Measurements from ENCODE around the gene MELK. TPM values are rescaled to one million over a fixed set of nuclear protein-coding genes. Genes with fewer than 3 reads are reported as not detected.
"Not testable (repeated sequence)": the region's sequence is repeated elsewhere in the genome, so short reads cannot be mapped to it uniquely, and the experiment has no call there.

Gene MELK
- total and polyA plus RNA-seq, 7 donors, result 1.2 to 10.8 (median 3.8) TPM; not detected in 3

DNA sequence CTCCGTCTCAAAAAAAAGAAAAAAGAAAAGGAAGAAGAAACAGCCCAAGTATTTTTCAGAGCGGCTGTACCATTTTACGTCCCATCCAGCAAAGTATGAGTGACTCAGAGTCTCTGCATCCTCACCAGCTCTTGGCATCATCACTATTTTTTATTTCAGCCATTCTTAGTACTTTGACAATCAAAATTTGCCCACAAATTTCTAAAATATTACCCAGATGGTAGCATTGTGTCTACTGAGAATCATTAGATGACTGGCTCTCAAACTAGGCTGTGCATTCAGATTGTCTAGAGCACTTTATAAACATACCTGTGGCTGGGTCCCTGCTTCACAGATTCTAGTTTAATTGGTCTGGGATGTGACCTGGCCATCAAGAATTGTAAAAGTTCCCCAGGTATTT is 21.6 kb upstream of the MELK start:
- no peaks in the 10 kb centered on the region for H3K36me3 ChIP-seq
- no peak for DNase-seq
- H3K27me3 ChIP-seq, result no peaks in the 10 kb centered on the region
- H3K4me3 ChIP-seq, result no peak overlapping the region
- H3K9me3 ChIP-seq, result no peaks in the 10 kb centered on the region
- WGBS, 2 donors, result 91 to 96% methylated on average over 3 of the region's 3 CpGs
- H3K27ac ChIP-seq, result no peak overlapping the region
- TF ChIP-seq POLR2AphosphoS5 (IDR thresholded peaks at IDR 0.05), result no peak
- no peak for TF ChIP-seq EP300 (IDR thresholded peaks at IDR 0.05)
- TF ChIP-seq POLR2A (IDR thresholded peaks at IDR 0.05), result no peak
- TF ChIP-seq, protein P1, sequence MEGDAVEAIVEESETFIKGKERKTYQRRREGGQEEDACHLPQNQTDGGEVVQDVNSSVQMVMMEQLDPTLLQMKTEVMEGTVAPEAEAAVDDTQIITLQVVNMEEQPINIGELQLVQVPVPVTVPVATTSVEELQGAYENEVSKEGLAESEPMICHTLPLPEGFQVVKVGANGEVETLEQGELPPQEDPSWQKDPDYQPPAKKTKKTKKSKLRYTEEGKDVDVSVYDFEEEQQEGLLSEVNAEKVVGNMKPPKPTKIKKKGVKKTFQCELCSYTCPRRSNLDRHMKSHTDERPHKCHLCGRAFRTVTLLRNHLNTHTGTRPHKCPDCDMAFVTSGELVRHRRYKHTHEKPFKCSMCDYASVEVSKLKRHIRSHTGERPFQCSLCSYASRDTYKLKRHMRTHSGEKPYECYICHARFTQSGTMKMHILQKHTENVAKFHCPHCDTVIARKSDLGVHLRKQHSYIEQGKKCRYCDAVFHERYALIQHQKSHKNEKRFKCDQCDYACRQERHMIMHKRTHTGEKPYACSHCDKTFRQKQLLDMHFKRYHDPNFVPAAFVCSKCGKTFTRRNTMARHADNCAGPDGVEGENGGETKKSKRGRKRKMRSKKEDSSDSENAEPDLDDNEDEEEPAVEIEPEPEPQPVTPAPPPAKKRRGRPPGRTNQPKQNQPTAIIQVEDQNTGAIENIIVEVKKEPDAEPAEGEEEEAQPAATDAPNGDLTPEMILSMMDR (IDR thresholded peaks at IDR 0.05), result no peak
- H3K4me1 ChIP-seq, result no peaks in the 10 kb centered on the region
- intact Hi-C loops (cut with DNase I), result no loop called here

DNA sequence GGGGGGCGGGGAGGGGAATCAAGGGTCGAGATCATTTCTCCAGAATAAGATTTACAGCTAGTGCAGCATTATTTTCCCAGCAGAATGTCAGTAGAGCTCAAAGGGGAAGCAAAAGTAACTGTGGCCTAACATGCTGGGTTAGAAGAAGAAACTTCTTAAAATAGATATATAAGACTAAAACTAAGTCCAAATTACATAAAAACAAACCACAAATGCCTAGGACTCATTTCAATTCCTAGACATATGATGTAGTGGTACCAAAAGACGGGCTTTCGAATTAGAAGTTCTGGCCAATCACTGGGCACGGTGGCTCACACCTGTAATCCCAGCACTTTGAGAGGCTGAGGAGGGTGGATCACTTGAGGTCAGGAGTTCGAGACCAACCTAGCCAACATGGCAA is 20.8 kb upstream of the MELK start:
- H3K4me3 ChIP-seq, result no peak overlapping the region
- H3K27me3 ChIP-seq, result no peaks in the 10 kb centered on the region
- no peaks in the 10 kb centered on the region for H3K9me3 ChIP-seq
- H3K27ac ChIP-seq, result no peak overlapping the region
- 85 to 87% methylated on average over 6 of the region's 6 CpGs for WGBS, 2 donors
- DNase-seq, result no peak
- no peaks in the 10 kb centered on the region for H3K4me1 ChIP-seq
- TF ChIP-seq POLR2AphosphoS5 (IDR thresholded peaks at IDR 0.05) (no peak), EP300 (IDR thresholded peaks at IDR 0.05) (no peak), POLR2A (IDR thresholded peaks at IDR 0.05) (no peak)
- TF ChIP-seq, protein P1 (IDR thresholded peaks at IDR 0.05), result no peak
- no peaks in the 10 kb centered on the region for H3K36me3 ChIP-seq
- intact Hi-C loops (cut with DNase I), result no loop called here

DNA sequence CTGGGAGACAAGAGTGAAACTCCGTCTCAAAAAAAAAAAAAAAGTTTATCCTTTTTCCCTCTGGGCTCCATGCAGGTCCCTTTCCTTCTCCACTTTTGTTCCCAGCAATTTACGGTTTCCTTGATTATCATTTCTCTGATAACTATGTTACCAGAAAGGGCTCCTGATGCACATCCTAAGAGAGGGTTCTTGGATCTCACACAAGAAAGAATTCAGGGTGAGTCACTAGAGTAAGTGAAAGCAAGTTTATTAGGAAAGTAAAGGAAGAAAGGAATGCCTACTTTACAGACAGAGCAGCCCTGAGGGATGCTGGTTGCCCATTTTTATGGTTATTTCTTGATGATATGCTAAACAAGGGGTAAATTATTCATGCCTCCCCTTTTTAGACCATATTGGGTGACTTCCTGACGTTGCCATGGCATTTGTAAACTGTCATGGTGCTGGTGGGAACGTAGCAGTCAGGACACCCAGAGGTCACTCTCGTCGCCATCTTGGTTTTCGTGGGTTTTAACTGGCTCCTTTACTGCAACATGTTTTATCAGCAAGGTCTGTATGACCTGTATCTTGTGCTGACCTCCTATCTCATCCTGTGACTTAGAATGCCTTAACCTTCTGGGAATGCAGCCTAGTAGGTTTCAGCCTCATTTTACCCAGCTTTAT is 13.5 kb upstream of the MELK start:
- intact Hi-C loops (cut with DNase I), result no loop called here
- no peak for TF ChIP-seq POLR2A (IDR thresholded peaks at IDR 0.05)
- TF ChIP-seq EP300 (IDR thresholded peaks at IDR 0.05), result no peak
- TF ChIP-seq, protein P1 (IDR thresholded peaks at IDR 0.05), result no peak
- TF ChIP-seq POLR2AphosphoS5 (IDR thresholded peaks at IDR 0.05), result no peak
- Histone ChIP-seq H3K9me3 (no peaks in the 10 kb centered on the region), H3K4me3 (no peak overlapping the region), H3K27ac (no peak overlapping the region), H3K27me3 (no peaks in the 10 kb centered on the region), H3K36me3 (no peaks in the 10 kb centered on the region), H3K4me1 (no peaks in the 10 kb centered on the region)
- no peak for DNase-seq
- 81 to 84% methylated on average over 7 of the region's 7 CpGs for WGBS, 2 donors

GRCh38 chr9:36560771-36561170 is 11.9 kb upstream of the MELK start:
- intact Hi-C loops (cut with DNase I), result no loop called here
- Histone ChIP-seq H3K4me1 (no peaks in the 10 kb centered on the region), H3K4me3 (no peak overlapping the region), H3K9me3 (no peaks in the 10 kb centered on the region), H3K27me3 (no peaks in the 10 kb centered on the region), H3K27ac (no peak overlapping the region), H3K36me3 (no peaks in the 10 kb centered on the region)
- TF ChIP-seq POLR2AphosphoS5 (IDR thresholded peaks at IDR 0.05), result no peak
- TF ChIP-seq, protein P1 (IDR thresholded peaks at IDR 0.05), result no peak
- no peak for TF ChIP-seq POLR2A (IDR thresholded peaks at IDR 0.05)
- no peak for TF ChIP-seq EP300 (IDR thresholded peaks at IDR 0.05)
- DNase-seq, result no peak
- 78 to 80% methylated on average over 2 of the region's 2 CpGs for WGBS, 2 donors

DNA sequence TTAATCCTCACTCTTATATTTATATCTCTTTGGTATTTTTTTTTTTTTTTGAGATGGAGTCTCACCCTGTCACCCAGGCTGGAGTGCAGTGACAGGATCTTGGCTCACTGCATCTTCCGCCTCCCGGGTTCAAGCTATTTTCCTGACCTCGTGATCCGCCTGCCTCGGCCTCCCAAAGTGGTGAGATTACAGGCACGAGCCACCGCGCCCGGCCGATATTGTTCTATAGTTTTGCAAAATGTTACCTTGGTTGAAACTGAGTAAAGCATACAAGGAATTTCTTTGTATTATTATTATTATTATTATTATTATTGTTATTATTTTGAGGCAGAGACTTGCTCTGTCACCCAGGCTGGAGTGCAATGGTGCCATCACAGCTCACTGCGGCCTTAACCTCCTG is 9.9 kb upstream of the MELK start:
- peaks cover 0 to 13% (median 9%) of the 10 kb centered on the region in 4 donors for H3K4me1 ChIP-seq
- H3K9me3 ChIP-seq; H3K27ac ChIP-seq; intact Hi-C loops (cut with DNase I); H3K27me3 ChIP-seq; H3K36me3 ChIP-seq; DNase-seq; H3K4me3 ChIP-seq: not testable (repeated sequence)
- WGBS, 2 donors, result 90 to 95% methylated on average over 11 of the region's 11 CpGs
